SH-SY5Y (cell line): ENCODE data around the gene MRPL40.

Source experiments
- GATA2 ChIP-seq: IDR thresholded peaks from 2 replicates; pipeline ENCODE4 v1.6.1; 2011; ENCODE audit warnings: mild to moderate bottlenecking, low read depth, low read length
- GATA3 ChIP-seq: IDR thresholded peaks from 2 replicates; pipeline ENCODE4 v1.6.1; 2011; ENCODE audit warnings: low read depth, mild to moderate bottlenecking, low read length, moderate library complexity

MRPL40 gene

GRCh38 chr22:19477321-19478044 lies 45.1 kb downstream of the MRPL40 start:
- TF ChIP-seq GATA3 (no peak), GATA2 (no peak)

- no peak for TF ChIP-seq GATA3
- TF ChIP-seq GATA2, result no peak
Measured at GRCh38 chr22:19478045-19478900, 45.9 kb downstream of the MRPL40 start.

GRCh38 chr22:19478901-19479354 lies 46.6 kb downstream of the MRPL40 start, which contains the start of gene UFD1:
Gene UFD1 (minus strand): TSS chr22:19479193. CDS start chr22:19479085, 108 bp downstream.
- TF ChIP-seq GATA2 (no peak), GATA3 (no peak)

GRCh38 chr22:19479355-19480172 lies 47.2 kb downstream of the MRPL40 start, which contains the start of gene CDC45:
Gene CDC45 (plus strand): TSS chr22:19479920. CDS start chr22:19479969, 49 bp downstream.
- no peak for TF ChIP-seq GATA3
- no peak for TF ChIP-seq GATA2

- TF ChIP-seq GATA2, result no peak
- no peak for TF ChIP-seq GATA3
Measured at GRCh38 chr22:19480173-19480568, 47.8 kb downstream of the MRPL40 start.

- TF ChIP-seq GATA2 (no peak), GATA3 (no peak)
Measured at GRCh38 chr22:19480789-19481188, 48.4 kb downstream of the MRPL40 start.

GRCh38 chr22:19482297-19482696 lies 50.0 kb downstream of the MRPL40 start:
- TF ChIP-seq GATA2 (no peak), GATA3 (no peak)

- TF ChIP-seq GATA2 (no peak), GATA3 (no peak)
Measured at GRCh38 chr22:19483481-19484244, 51.3 kb downstream of the MRPL40 start.
